SK-N-SH (cell line): ENCODE data around the gene MYO7A.

Experiments
- CHD2 ChIP-seq: fragments of 150-350 bp; IDR thresholded peaks from 2 replicates; pipeline ENCODE4 v1.6.1; 2018; ENCODE audit warnings: low read length; ENCODE audit not compliant: partially characterized antibody
- CTCF ChIP-seq: fragments of 200-600 bp; sonication (generic); IDR thresholded peaks from 2 replicates; pipeline ENCODE4 v1.6.1; 2017; ENCODE audit warnings: antibody characterized with exemption, mild to moderate bottlenecking, moderate library complexity
- ELF1 ChIP-seq: IDR thresholded peaks from 2 replicates; pipeline ENCODE4 v1.4.0; 2012
- EP300 ChIP-seq, 2 experiments: IDR thresholded peaks; 2 replicates each; pipeline versions ENCODE4 v1.4.0 to v1.6.1; 2012; ENCODE audit warnings: borderline replicate concordance in 1 of 2, low read depth in 1 of 2, low read length in 1 of 2
- FOXJ3 ChIP-seq: sonication (generic); formaldehyde crosslinking; IDR thresholded peaks from 2 replicates; pipeline ENCODE4 v1.5.1; 2020; ENCODE audit warnings: mild to moderate bottlenecking, missing genetic modification reagents
- GABPA ChIP-seq: IDR thresholded peaks from 2 replicates; pipeline ENCODE4 v1.4.0; 2012; ENCODE audit warnings: low read depth, mild to moderate bottlenecking
- MAX ChIP-seq: IDR thresholded peaks from 2 replicates; pipeline ENCODE4 v1.4.0; 2012; ENCODE audit warnings: low read depth
- TAF1 ChIP-seq: IDR thresholded peaks from 2 replicates; pipeline ENCODE4 v1.6.1; 2012; ENCODE audit warnings: low read depth, mild to moderate bottlenecking, low read length, moderate library complexity, borderline replicate concordance
- YY1 ChIP-seq: IDR thresholded peaks from 2 replicates; pipeline ENCODE4 v1.4.0; 2012; ENCODE audit warnings: low read depth, mild to moderate bottlenecking

- TF ChIP-seq CTCF (no peak), ELF1 (no peak), CHD2 (no peak), TAF1 (no peak), MAX (no peak), FOXJ3 (CRISPR knock-in tag) (no peak), EP300 (IDR thresholded peaks at IDR 0.05; ENCODE audit: borderline replicate concordance in 1 of 2, low read depth in 1 of 2, low read length in 1 of 2) (no peak), YY1 (no peak), GABPA (no peak)
Observed at GRCh38 chr11:77231800-77232199, 103.8 kb downstream of the MYO7A start.
